CD14-positive monocyte (primary cell): Measurements from ENCODE around the gene FAAP100. TPM values are rescaled to one million over a fixed set of nuclear protein-coding genes. Genes with fewer than 3 reads are reported as not detected.

Source experiments
- DNase-seq, 3 donors: peaks; one replicate each; pipeline ENCODE4 v3.0.0-alpha.2; 2011 to 2022
- H2AFZ ChIP-seq: 2 replicates; pipeline ENCODE4 v1.6.0; 2012; ENCODE audit warnings: mild to moderate bottlenecking, low read depth, low read length, inconsistent platforms; ENCODE audit not compliant: insufficient read depth, poor library complexity, severe bottlenecking
- H3K27ac ChIP-seq, 2 donors: 1 replicate in 1 of 2; 2 replicates in 1 of 2; pipeline ENCODE4 v1.5.1; 2012 to 2013; ENCODE audit warnings: low read length in 2 of 2, control low read depth in 1 of 2, inconsistent platforms in 1 of 2, low read depth in 1 of 2, mild to moderate bottlenecking in 1 of 2
- H3K27me3 ChIP-seq, 2 donors: one replicate each; pipeline versions ENCODE4 v1.6.0 to v1.6.1; 2011 to 2013; ENCODE audit warnings: low read length in 2 of 2; ENCODE audit not compliant: control insufficient read depth in 2 of 2, insufficient read depth in 2 of 2
- H3K36me3 ChIP-seq, 2 donors: replicated peaks in 1 of 2; 1 replicate in 1 of 2; 2 replicates in 1 of 2; pipeline versions ENCODE4 v1.5.1 to v1.6.1; 2012 to 2013; ENCODE audit warnings: low read length in 2 of 2, control low read depth in 1 of 2, inconsistent platforms in 1 of 2, mild to moderate bottlenecking in 1 of 2; ENCODE audit not compliant: insufficient read depth in 2 of 2, control insufficient read depth in 1 of 2
- H3K4me1 ChIP-seq, 2 donors: 1 replicate in 1 of 2; 2 replicates in 1 of 2; pipeline versions ENCODE4 v1.5.1 to v1.6.1; 2012 to 2013; ENCODE audit warnings: low read length in 2 of 2, control low read depth in 1 of 2, inconsistent platforms in 1 of 2, mild to moderate bottlenecking in 1 of 2, moderate library complexity in 1 of 2; ENCODE audit not compliant: insufficient read depth in 2 of 2, control insufficient read depth in 1 of 2
- H3K4me2 ChIP-seq: replicated peaks from 2 replicates; pipeline ENCODE3; 2012; ENCODE audit warnings: low read length, moderate library complexity, mild to moderate bottlenecking; ENCODE audit not compliant: poor library complexity, severe bottlenecking; ENCODE audit errors: extremely low read depth
- H3K4me3 ChIP-seq, 3 experiments: fragments of 200-600 bp in 1 of 3; sonication (generic) in 1 of 3; replicated peaks in 1 of 3; 1 replicate in 2 of 3; 2 replicates in 1 of 3; pipeline ENCODE4 v1.5.1; 2011 to 2013; ENCODE audit warnings: low read length in 3 of 3, mild to moderate bottlenecking in 3 of 3, control low read depth in 2 of 3, low read depth in 2 of 3, inconsistent platforms in 1 of 3, moderate library complexity in 1 of 3
- H3K79me2 ChIP-seq: 2 replicates; pipeline ENCODE4 v1.6.0; 2012; ENCODE audit warnings: mild to moderate bottlenecking, control low read depth, inconsistent platforms, low read length, moderate library complexity; ENCODE audit not compliant: insufficient read depth
- H3K9ac ChIP-seq: 2 replicates; pipeline ENCODE4 v1.6.0; 2017; ENCODE audit warnings: low read length, mild to moderate bottlenecking; ENCODE audit not compliant: insufficient read depth, poor library complexity, severe bottlenecking
- H3K9me3 ChIP-seq, 2 donors: replicated peaks in 1 of 2; 1 replicate in 1 of 2; 2 replicates in 1 of 2; pipeline versions ENCODE4 v1.5.1 to v1.6.1; 2012 to 2013; ENCODE audit warnings: low read length in 2 of 2, control low read depth in 1 of 2; ENCODE audit not compliant: control insufficient read depth in 1 of 2, insufficient read depth in 1 of 2
- H4K20me1 ChIP-seq: 2 replicates; pipeline ENCODE4 v1.6.0; 2012; ENCODE audit warnings: mild to moderate bottlenecking, low read length, control low read depth, moderate library complexity; ENCODE audit not compliant: insufficient read depth
- H3K27ac Mint-ChIP-seq, 7 donors: one replicate each; pipeline ENCODE4 v1.8.0; 2020; ENCODE audit warnings: mild to moderate bottlenecking in 7 of 7, mixed read lengths in 7 of 7, moderate library complexity in 6 of 7, inconsistent platforms in 2 of 7
- H3K27me3 Mint-ChIP-seq, 3 donors: one replicate each; pipeline ENCODE4 v1.8.0; 2021 to 2022; ENCODE audit warnings: low read depth in 3 of 3, mild to moderate bottlenecking in 3 of 3, mixed read lengths in 3 of 3, moderate library complexity in 3 of 3, inconsistent platforms in 1 of 3
- H3K36me3 Mint-ChIP-seq, 2 donors: one replicate each; pipeline ENCODE4 v1.8.0; 2020; ENCODE audit warnings: mixed read lengths in 2 of 2, inconsistent platforms in 1 of 2, mild to moderate bottlenecking in 1 of 2
- H3K4me1 Mint-ChIP-seq: one replicate; pipeline ENCODE4 v1.8.0; 2020; ENCODE audit warnings: mild to moderate bottlenecking, mixed read lengths
- H3K4me3 Mint-ChIP-seq, 2 donors: one replicate each; pipeline ENCODE4 v1.8.0; 2020; ENCODE audit warnings: mild to moderate bottlenecking in 2 of 2, mixed read lengths in 2 of 2, moderate library complexity in 1 of 2
- H3K9me3 Mint-ChIP-seq, 7 donors: one replicate each; pipeline ENCODE4 v1.8.0; 2020 to 2022; ENCODE audit warnings: mixed read lengths in 7 of 7, mild to moderate bottlenecking in 6 of 7, moderate library complexity in 6 of 7, inconsistent platforms in 2 of 7
- CTCF ChIP-seq: fragments of 200-600 bp; IDR thresholded peaks from one replicate; pipeline ENCODE4 v1.8.0; 2022; ENCODE audit warnings: antibody characterized with exemption, mild to moderate bottlenecking
- WGBS: methylation state at CpG from one replicate; pipeline ENCODE4 v1.1.5; 2013; ENCODE audit warnings: missing lambda C conversion rate; ENCODE audit not compliant: insufficient coverage; 5-methylcytosine and 5-hydroxymethylcytosine counted together
- intact Hi-C, 2 donors: fragments of 100-400 bp; cut with micrococcal nuclease; formaldehyde crosslinking; loops; one replicate each; pipeline versions ENCODE4 v1.15.0 to v1.15.1; 2023
- polyA plus RNA-seq, 3 donors: library from polyadenylated mRNA; depleted of rRNA in 1 of 3; unstranded in 2 of 3; stranded (reverse) in 1 of 3; fragments of 300-500 nt in 2 of 3; fragments of >200 nt in 1 of 3; fragmentation: Illumina TruSeq in 2 of 3; gene quantifications; 1 replicate in 2 of 3; 2 replicates in 1 of 3; pipeline ENCODE4 v1.2.3, GENCODE V29; 2012 to 2021

The FAAP100 gene
- polyA plus RNA-seq, 3 donors, result 10.3 to 37.6 (median 13.9) TPM

GRCh38 chr17:81500047-81500446 is 52.1 kb downstream of the FAAP100 start:
- H3K36me3 Mint-ChIP-seq, result no peaks in the 10 kb centered on the region
- peaks cover 26 to 60% (median 33%) of the 10 kb centered on the region in 3 donors for H3K27me3 Mint-ChIP-seq
- H4K20me1 ChIP-seq, result no peaks in the 10 kb centered on the region
- H3K27ac ChIP-seq, result no peak overlapping the region
- no peak overlapping the region for H3K4me2 ChIP-seq
- no peak for TF ChIP-seq CTCF
- H3K27me3 ChIP-seq, result peaks cover 0 to 6% of the 10 kb centered on the region in 2 donors
- no peak overlapping the region for H2AFZ ChIP-seq
- peaks cover 0 to 2% (median 0%) of the 10 kb centered on the region in 7 donors for H3K9me3 Mint-ChIP-seq
- intact Hi-C loops, result no loop called here
- no peaks in the 10 kb centered on the region for H3K36me3 ChIP-seq
- no peaks in the 10 kb centered on the region for H3K9me3 ChIP-seq
- no peaks in the 10 kb centered on the region for H3K4me1 ChIP-seq
- no peak for DNase-seq
- 78% methylated on average over 7 of the region's 7 CpGs for whole genome bisulfite sequencing
- no peaks in the 10 kb centered on the region for H3K79me2 ChIP-seq
- peaks cover 1% of the 10 kb centered on the region for H3K4me1 Mint-ChIP-seq
- no peak overlapping the region for H3K27ac Mint-ChIP-seq
- H3K4me3 ChIP-seq, result no peak overlapping the region
- no peak overlapping the region for H3K4me3 Mint-ChIP-seq
- no peak overlapping the region for H3K9ac ChIP-seq

- DNase-seq, result no peak
- no peak overlapping the region for H3K4me3 ChIP-seq
- H3K9me3 ChIP-seq, result no peaks in the 10 kb centered on the region
- no peaks in the 10 kb centered on the region for H4K20me1 ChIP-seq
- H3K27me3 ChIP-seq, result peaks cover 0 to 9% of the 10 kb centered on the region in 2 donors
- Mint-ChIP-seq H3K4me1 (peaks cover 3% of the 10 kb centered on the region), H3K9me3 (peaks cover 0 to 2% (median 0%) of the 10 kb centered on the region in 7 donors), H3K4me3 (no peak overlapping the region), H3K36me3 (no peaks in the 10 kb centered on the region), H3K27me3 (peaks cover 27 to 60% (median 34%) of the 10 kb centered on the region in 3 donors), H3K27ac (no peak overlapping the region)
- intact Hi-C loops, result no loop called here
- no peaks in the 10 kb centered on the region for H3K4me1 ChIP-seq
- no peak for TF ChIP-seq CTCF
- no peak overlapping the region for H3K9ac ChIP-seq
- no peak overlapping the region for H3K4me2 ChIP-seq
- H3K27ac ChIP-seq, result no peak overlapping the region
- no peaks in the 10 kb centered on the region for H3K36me3 ChIP-seq
- no peaks in the 10 kb centered on the region for H3K79me2 ChIP-seq
- H2AFZ ChIP-seq, result no peak overlapping the region
- 91% methylated on average over 12 of the region's 12 CpGs for WGBS
Measured at GRCh38 chr17:81499601-81499970, 52.6 kb downstream of the FAAP100 start.
